ENCODE data around the gene DGKE.

Gene DGKE

DNA sequence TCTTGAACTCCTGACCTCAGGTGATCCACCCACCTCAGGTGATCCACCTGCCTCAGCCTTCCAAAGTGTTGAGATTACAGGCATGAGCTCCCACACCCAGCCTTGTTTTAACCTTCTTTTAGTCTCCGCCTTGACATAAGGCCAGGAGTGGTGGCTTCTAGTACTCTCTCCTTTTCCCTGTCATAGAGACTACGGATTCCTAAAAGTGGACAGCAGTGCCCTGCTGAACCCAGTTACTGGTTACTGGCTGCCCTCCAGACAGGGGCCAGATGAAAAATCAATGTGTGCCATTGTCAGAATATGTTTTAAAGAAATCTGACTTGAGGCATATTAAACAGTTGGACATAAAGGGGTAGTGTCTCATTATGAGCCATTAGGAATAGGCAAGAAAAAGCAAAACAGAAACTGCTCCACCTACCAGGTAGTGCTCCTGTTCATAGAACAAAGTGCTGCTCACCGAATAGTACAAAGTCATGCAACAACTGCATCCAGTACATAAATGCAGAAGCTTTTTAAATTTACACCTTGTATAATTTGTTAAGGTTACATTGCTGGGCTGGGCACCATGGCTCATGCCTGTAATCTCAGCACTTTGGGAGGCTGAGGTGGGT is 47.8 kb downstream of the DGKE start:
- TF ChIP-seq CTCF (IDR thresholded peaks at IDR 0.05; ENCODE audit: insufficient read depth, low read length, poor library complexity, severe bottlenecking) (no peak), EZH2phosphoT487 (conservative IDR thresholded peaks at IDR 0.05; ENCODE audit: low read length) (no peak)
- H3F3A ChIP-seq (ENCODE audit: insufficient read depth) = no peaks in the 10 kb centered on the region
- H3K27me3 ChIP-seq (ENCODE audit: low read length) = no peaks in the 10 kb centered on the region
- H3K9ac ChIP-seq (ENCODE audit: low read length) = no peak overlapping the region
- no peaks in the 10 kb centered on the region for H3K9me3 ChIP-seq (ENCODE audit: insufficient read depth, low read length)
- H2AFZ ChIP-seq (ENCODE audit: low read depth, low read length, severe bottlenecking) = no peak overlapping the region
- no peaks in the 10 kb centered on the region for H3K36me3 ChIP-seq (ENCODE audit: low read length)
- H3K4me3 ChIP-seq (ENCODE audit: insufficient read depth, low read length, poor library complexity, severe bottlenecking) = no peak overlapping the region
- H3K9me2 ChIP-seq (replicated peaks; ENCODE audit: insufficient read depth, low read length) = no peaks in the 10 kb centered on the region
- H4K20me1 ChIP-seq (ENCODE audit: low read depth, low read length) = no peaks in the 10 kb centered on the region
- H3K4me2 ChIP-seq (ENCODE audit: low read depth, low read length, poor library complexity, severe bottlenecking) = no peak overlapping the region
- H3K79me2 ChIP-seq (ENCODE audit: insufficient read depth, low read length) = no peaks in the 10 kb centered on the region
- H3K27ac ChIP-seq (ENCODE audit: low read depth, low read length) = no peak overlapping the region

DNA sequence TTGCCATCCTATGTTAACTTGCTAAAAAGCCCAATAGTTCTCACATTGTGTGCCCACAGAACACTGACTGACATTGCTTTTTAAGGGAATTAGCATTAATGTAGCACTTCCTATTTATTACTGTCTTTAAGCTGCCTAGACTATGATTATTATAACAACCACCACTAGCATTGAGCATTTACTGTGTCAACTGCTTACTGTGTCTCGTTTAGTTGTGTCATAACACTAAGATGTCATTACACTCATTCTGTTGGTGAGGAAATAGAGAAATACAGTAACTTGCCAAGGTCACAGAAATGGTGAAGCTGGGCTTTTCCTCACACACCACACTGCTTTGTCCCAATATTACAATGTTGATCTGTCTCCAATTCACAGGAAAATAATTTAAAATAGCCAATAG is 49.7 kb downstream of the DGKE start:
- no peaks in the 10 kb centered on the region for H3K79me2 ChIP-seq (ENCODE audit: insufficient read depth, low read length)
- H3K9me3 ChIP-seq (ENCODE audit: insufficient read depth, low read length) = peaks cover 7% of the 10 kb centered on the region; the same call in 1 of the 2 replicates
- no peaks in the 10 kb centered on the region for H3K9me2 ChIP-seq (replicated peaks; ENCODE audit: insufficient read depth, low read length)
- no peak overlapping the region for H3K4me3 ChIP-seq (ENCODE audit: insufficient read depth, low read length, poor library complexity, severe bottlenecking)
- no peak overlapping the region for H3K4me2 ChIP-seq (ENCODE audit: low read depth, low read length, poor library complexity, severe bottlenecking)
- no peak overlapping the region for H3K27ac ChIP-seq (ENCODE audit: low read depth, low read length)
- H3K36me3 ChIP-seq (ENCODE audit: low read length) = no peaks in the 10 kb centered on the region
- H3K9ac ChIP-seq (ENCODE audit: low read length) = no peak overlapping the region
- H3K27me3 ChIP-seq (ENCODE audit: low read length) = no peaks in the 10 kb centered on the region
- no peak overlapping the region for H2AFZ ChIP-seq (ENCODE audit: low read depth, low read length, severe bottlenecking)
- H4K20me1 ChIP-seq (ENCODE audit: low read depth, low read length) = no peaks in the 10 kb centered on the region
- TF ChIP-seq CTCF (IDR thresholded peaks at IDR 0.05; ENCODE audit: insufficient read depth, low read length, poor library complexity, severe bottlenecking) = no peak
- no peaks in the 10 kb centered on the region for H3F3A ChIP-seq (ENCODE audit: insufficient read depth)

- no peak for TF ChIP-seq EZH2phosphoT487 (conservative IDR thresholded peaks at IDR 0.05; ENCODE audit: low read length)
- no peaks in the 10 kb centered on the region for H3K79me2 ChIP-seq (ENCODE audit: insufficient read depth, low read length)
- H2AFZ ChIP-seq (ENCODE audit: low read depth, low read length, severe bottlenecking) = no peak overlapping the region
- no peaks in the 10 kb centered on the region for H3K27me3 ChIP-seq (ENCODE audit: low read length)
- no peak overlapping the region for H3K4me3 ChIP-seq (ENCODE audit: insufficient read depth, low read length, poor library complexity, severe bottlenecking)
- no peaks in the 10 kb centered on the region for H4K20me1 ChIP-seq (ENCODE audit: low read depth, low read length)
- no peak overlapping the region for H3K4me2 ChIP-seq (ENCODE audit: low read depth, low read length, poor library complexity, severe bottlenecking)
- H3K27ac ChIP-seq (ENCODE audit: low read depth, low read length) = no peak overlapping the region
- 0 out of 2 replicates have a peak, but pooled peaks cover 4% of the 10 kb centered on the region for H3K36me3 ChIP-seq (ENCODE audit: low read length)
- no peaks in the 10 kb centered on the region for H3F3A ChIP-seq (ENCODE audit: insufficient read depth)
- peaks cover 7% of the 10 kb centered on the region; the same call in 1 of the 2 replicates for H3K9me3 ChIP-seq (ENCODE audit: insufficient read depth, low read length)
- no peak overlapping the region for H3K9ac ChIP-seq (ENCODE audit: low read length)
- H3K9me2 ChIP-seq (replicated peaks; ENCODE audit: insufficient read depth, low read length) = no peaks in the 10 kb centered on the region
Measured at GRCh38 chr17:56884483-56885311, 50.7 kb downstream of the DGKE start.

DNA sequence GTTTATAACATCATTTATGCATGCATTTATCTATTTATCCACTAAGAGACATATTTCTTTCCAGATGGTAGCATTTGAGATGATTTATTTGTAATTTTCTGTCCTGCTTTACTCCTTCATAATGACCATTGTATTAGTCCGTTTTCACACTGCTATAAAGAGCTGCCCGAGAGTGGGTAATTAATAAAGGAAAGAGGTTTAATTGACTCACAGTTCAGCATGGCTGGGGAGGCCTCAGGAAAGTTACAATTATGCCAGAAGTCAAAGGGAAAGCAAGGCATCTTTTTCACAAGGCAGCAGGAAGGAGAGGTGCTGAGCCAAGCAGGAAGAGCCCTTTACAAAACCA is 51.3 kb downstream of the DGKE start:
- Histone ChIP-seq H3F3A (ENCODE audit: insufficient read depth) (no peaks in the 10 kb centered on the region), H3K4me2 (ENCODE audit: low read depth, low read length, poor library complexity, severe bottlenecking) (no peak overlapping the region), H3K27me3 (ENCODE audit: low read length) (no peaks in the 10 kb centered on the region), H3K9ac (ENCODE audit: low read length) (no peak overlapping the region), H3K9me2 (replicated peaks; ENCODE audit: insufficient read depth, low read length) (no peaks in the 10 kb centered on the region), H3K27ac (ENCODE audit: low read depth, low read length) (no peak overlapping the region), H3K4me3 (ENCODE audit: insufficient read depth, low read length, poor library complexity, severe bottlenecking) (no peak overlapping the region), H4K20me1 (ENCODE audit: low read depth, low read length) (no peaks in the 10 kb centered on the region), H3K36me3 (ENCODE audit: low read length) (0 out of 2 replicates have a peak, but pooled peaks cover 4% of the 10 kb centered on the region), H2AFZ (ENCODE audit: low read depth, low read length, severe bottlenecking) (no peak overlapping the region), H3K9me3 (ENCODE audit: insufficient read depth, low read length) (peaks cover 7% of the 10 kb centered on the region; the same call in 1 of the 2 replicates), H3K79me2 (ENCODE audit: insufficient read depth, low read length) (no peaks in the 10 kb centered on the region)
- TF ChIP-seq CTCF (IDR thresholded peaks at IDR 0.05; ENCODE audit: insufficient read depth, low read length, poor library complexity, severe bottlenecking) (no peak), EZH2phosphoT487 (conservative IDR thresholded peaks at IDR 0.05; ENCODE audit: low read length) (no peak)
